LNCAP (cell line): ENCODE results near the gene SNAP23.

Source experiments
- TF ChIP-seq, protein P1 (sequence below): fragments of 450-650 bp; IDR thresholded peaks from 2 replicates; pipeline ENCODE4 v1.5.1; 2017; ENCODE audit warnings: mild to moderate bottlenecking

Gene SNAP23

DNA sequence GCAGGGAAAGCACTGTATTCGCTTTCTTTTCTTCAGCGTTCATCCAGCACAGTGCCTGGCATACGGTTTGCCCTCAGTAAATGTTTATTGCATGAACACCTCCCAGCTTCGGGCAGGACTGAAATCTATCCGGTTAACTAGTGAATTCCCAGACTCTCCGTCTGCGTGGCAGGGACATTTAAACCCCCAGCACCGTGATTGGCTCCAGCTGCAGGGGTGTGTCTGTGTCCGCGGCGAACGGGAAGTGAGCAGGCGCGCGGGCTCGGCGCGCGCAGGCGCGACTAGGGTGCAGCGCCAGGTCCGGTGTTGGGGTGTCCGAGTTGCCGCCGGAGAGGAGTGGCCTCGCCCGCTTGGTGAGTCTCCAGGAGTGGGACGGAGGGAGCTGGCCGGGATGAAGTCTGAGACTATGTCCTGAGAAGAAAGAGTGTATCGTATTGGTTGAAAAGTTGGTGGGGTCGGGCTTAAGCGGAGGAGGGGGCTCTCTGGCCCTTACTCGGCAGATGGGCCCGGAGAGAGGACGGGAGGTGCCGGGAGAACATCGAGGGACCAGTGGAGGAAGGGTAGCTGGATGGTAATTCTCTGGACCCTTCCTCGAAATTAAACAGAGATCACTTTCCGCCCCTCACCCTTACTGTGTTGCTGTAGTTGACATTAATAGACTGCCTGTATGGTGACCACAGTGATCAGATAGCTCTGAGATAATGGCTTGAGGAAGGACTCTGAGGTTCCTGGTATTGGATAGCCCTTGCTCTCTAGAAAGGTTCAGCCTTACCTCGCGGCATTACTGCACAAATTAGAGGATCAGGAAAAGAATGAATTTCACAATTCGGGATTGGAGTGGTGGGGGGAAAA lies at the start of gene SNAP23:
TSS of gene SNAP23 (plus strand) at position 274 of the 852 bp plus-strand sequence. CDS start 16,213 bp downstream, outside the sequence.
- TF ChIP-seq, protein P1, sequence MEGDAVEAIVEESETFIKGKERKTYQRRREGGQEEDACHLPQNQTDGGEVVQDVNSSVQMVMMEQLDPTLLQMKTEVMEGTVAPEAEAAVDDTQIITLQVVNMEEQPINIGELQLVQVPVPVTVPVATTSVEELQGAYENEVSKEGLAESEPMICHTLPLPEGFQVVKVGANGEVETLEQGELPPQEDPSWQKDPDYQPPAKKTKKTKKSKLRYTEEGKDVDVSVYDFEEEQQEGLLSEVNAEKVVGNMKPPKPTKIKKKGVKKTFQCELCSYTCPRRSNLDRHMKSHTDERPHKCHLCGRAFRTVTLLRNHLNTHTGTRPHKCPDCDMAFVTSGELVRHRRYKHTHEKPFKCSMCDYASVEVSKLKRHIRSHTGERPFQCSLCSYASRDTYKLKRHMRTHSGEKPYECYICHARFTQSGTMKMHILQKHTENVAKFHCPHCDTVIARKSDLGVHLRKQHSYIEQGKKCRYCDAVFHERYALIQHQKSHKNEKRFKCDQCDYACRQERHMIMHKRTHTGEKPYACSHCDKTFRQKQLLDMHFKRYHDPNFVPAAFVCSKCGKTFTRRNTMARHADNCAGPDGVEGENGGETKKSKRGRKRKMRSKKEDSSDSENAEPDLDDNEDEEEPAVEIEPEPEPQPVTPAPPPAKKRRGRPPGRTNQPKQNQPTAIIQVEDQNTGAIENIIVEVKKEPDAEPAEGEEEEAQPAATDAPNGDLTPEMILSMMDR: no peak

DNA sequence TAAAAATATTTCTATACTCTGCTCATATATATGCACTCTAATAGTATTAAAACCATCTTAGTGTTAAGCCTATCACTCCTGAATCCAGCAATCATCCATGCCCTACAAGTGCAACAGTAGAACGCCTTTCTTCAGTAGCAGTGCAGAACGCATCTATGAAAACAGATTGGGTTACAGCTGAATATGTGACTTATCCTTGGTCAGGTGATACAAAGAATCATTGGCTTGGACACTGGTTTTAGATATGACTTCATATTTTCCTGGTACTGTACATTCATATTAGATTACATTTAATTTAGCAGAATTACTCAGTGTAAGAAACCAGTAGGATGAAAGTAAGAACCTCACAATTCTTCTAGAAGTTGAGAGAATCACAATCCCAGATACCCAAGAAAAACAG lies 47.8 kb upstream of the SNAP23 start:
- TF ChIP-seq, protein P1: no peak

DNA sequence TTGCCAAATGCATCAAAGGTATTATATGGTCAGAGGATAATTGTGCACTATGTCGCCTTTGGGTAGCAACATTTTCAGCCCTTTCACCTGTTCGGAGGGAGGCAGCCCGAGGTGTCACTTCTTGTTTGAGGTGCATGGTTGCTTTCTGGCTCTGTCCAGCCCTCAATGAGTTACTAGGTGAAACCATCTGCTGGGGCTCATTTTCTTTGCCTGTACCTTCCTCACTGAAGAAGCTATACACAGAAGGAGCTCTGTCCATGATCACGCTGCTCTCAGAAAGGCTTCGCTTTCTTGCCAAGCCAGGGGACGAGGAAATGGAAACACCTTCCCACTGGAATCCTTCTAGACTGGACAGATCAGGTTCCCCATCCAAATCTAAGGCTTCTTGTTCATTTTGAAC lies 47.2 kb upstream of the SNAP23 start:
- TF ChIP-seq, protein P1: no peak

DNA sequence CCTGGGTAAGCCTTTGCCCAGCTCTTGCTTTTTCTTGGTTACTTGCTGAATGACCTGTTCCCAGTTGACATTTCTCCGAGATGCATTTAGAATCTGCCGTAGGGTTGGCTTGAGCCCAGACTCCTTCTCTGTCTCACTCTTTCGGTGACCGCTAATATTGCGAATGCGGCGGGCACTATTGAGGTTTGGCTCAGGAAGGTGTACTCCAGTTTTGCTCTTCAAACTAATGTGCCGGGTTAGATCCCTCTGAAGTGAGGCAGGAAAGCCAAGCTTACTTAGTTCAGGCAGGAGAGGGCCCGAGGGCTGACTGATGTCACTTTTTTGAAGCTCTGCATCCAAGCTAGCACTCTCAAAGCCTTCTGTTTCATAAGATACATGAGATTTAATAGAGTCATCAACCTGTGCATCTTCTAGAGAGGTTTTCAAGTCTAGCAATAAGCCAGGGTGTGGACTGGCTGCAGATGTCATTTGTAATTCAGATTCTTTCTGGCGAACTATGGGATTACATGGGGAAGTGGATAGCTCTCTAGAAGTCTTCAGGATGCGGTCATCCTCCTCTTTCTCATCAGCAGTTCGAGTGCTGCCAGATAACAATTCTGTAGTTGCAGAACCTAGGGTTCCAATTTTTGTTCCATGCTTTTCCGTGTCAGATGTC lies 45.5 kb upstream of the SNAP23 start:
- TF ChIP-seq, protein P1: no peak

DNA sequence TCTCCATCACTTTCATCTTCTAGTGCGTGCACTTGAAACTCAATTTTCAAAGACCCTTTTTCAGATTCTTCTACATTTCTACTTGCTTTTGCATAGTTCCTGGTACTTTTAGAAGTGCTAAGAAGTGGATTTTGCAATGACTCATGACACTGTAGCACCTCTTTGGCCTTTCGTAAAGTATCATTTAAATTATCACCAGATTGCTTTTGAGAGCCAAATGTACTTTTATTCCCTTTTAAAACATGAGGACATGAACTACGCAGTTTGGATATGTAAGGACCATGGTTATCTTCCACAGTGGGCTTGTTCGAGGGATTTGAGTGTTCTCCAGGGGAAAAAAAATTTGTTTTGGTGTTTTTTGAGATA lies 45.0 kb upstream of the SNAP23 start:
- TF ChIP-seq, protein P1: no peak

DNA sequence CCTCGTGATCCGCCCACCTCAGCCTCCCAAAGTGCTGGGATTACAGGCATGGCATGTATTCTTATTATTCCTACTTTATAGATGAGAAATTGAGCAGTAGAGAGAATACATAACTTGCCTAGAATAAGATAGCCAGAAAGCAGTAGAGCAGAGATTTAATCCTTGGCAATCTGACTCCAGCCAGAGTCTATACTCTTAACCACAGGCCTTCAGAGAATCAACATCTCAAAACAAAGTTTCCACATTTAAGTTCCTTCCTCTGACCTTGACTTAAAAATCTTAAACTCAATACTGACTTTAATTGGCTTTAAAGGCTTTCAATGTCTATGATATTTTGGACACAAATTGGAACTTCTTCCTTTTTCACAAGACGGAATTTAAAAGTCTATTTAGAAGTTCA lies 41.6 kb upstream of the SNAP23 start:
- TF ChIP-seq, protein P1: no peak

DNA sequence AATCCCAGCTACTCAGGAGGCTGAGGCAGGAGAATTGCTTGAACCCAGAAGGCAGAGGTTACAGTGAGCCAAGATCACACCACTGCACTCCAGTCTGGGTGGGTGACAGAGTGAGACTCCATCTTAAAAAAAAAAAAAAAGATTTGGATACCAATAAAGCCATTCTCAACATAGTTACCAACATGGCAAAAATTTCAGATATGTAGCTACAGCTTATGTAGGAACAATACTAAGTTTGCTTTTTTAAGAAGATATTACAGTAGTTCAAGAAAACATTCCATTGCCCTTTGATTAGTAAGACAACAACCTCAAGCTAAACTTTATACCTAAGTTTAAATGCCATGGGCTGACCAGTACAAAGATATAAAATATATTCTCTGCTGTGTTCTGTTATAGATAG lies 38.9 kb upstream of the SNAP23 start:
- TF ChIP-seq, protein P1: no peak
